SK-N-SH (cell line): ENCODE measurements around the gene WDR26. TPM values are rescaled to one million over a fixed set of nuclear protein-coding genes. Genes with fewer than 3 reads are reported as not detected.

ENCODE experiments used
- CTCF ChIA-PET: fragments of 300-600, 350-600 bp; formaldehyde crosslinking; extraction: SDS; loops from one replicate; lab custom pipeline; 2021; lab: Yijun Ruan, JAX
- POLR2A ChIA-PET: fragments of 350-600 bp; sonication (Branson Sonifier 250); formaldehyde crosslinking; extraction: SDS; loops from one replicate; lab custom pipeline; 2020; ENCODE audit warnings: antibody characterized with exemption, inconsistent platforms; lab: Yijun Ruan, JAX
- DNase-seq: peaks from one replicate; pipeline ENCODE4 v3.0.0; 2012
- H2AFZ ChIP-seq: fragments of 200-600 bp; sonication (generic); 2 replicates; pipeline ENCODE4 v1.8.1; 2016; ENCODE audit warnings: antibody characterized with exemption, mild to moderate bottlenecking, low read depth
- H3F3A ChIP-seq: fragments of 200-600 bp; sonication (generic); replicated peaks from 2 replicates; pipeline ENCODE3; 2016; ENCODE audit warnings: antibody characterized with exemption, mild to moderate bottlenecking; ENCODE audit not compliant: insufficient read depth
- H3K27ac ChIP-seq, 2 experiments: fragments of 200-500 bp in 1 of 2; fragments of 200-600 bp in 1 of 2; sonication (Bioruptor generic) in 1 of 2; sonication (generic), shearing (Covaris generic) in 1 of 2; 2 replicates each; pipeline versions ENCODE4 v1.5.1 to v1.6.1; 2014 to 2016; ENCODE audit warnings: low read depth in 2 of 2, inconsistent platforms in 1 of 2, low read length in 1 of 2, mild to moderate bottlenecking in 1 of 2, mixed read lengths in 1 of 2
- H3K27me3 ChIP-seq: fragments of 200-600 bp; sonication (generic), shearing (Covaris generic); 2 replicates; pipeline ENCODE4 v1.6.1; 2016; ENCODE audit warnings: mixed run types; ENCODE audit not compliant: insufficient read depth
- H3K36me3 ChIP-seq, 2 experiments: fragments of 200-500 bp in 1 of 2; fragments of 200-600 bp in 1 of 2; sonication (Bioruptor generic) in 1 of 2; sonication (generic) in 1 of 2; replicated peaks in 1 of 2; 2 replicates each; pipeline versions ENCODE3 to v1.5.1; 2014 to 2016; ENCODE audit warnings: low read length in 1 of 2, mild to moderate bottlenecking in 1 of 2; ENCODE audit not compliant: insufficient read depth in 2 of 2, control insufficient read depth in 1 of 2
- H3K4me1 ChIP-seq, 2 experiments: fragments of 200-500 bp in 1 of 2; fragments of 200-600 bp in 1 of 2; sonication (Bioruptor generic) in 1 of 2; sonication (generic), shearing (Covaris generic) in 1 of 2; 2 replicates each; pipeline versions ENCODE4 v1.5.1 to v1.6.1; 2014 to 2016; ENCODE audit warnings: low read depth in 1 of 2, low read length in 1 of 2, mixed run types in 1 of 2; ENCODE audit not compliant: insufficient read depth in 2 of 2, control insufficient read depth in 1 of 2
- H3K4me2 ChIP-seq: fragments of 200-600 bp; sonication (generic), shearing (Covaris generic); 2 replicates; pipeline ENCODE4 v1.6.1; 2017; ENCODE audit warnings: mixed run types
- H3K4me3 ChIP-seq, 2 experiments: fragments of 200-500 bp in 1 of 2; fragments of 200-600 bp in 1 of 2; sonication (Bioruptor generic) in 1 of 2; sonication (generic), shearing (Covaris generic) in 1 of 2; 2 replicates each; pipeline versions ENCODE4 v1.5.1 to v1.8.1; 2014 to 2016; ENCODE audit warnings: low read depth in 2 of 2, inconsistent platforms in 1 of 2, low read length in 1 of 2, mild to moderate bottlenecking in 1 of 2, mixed read lengths in 1 of 2, moderate library complexity in 1 of 2
- H3K79me2 ChIP-seq: fragments of 200-600 bp; sonication (generic); 2 replicates; pipeline ENCODE4 v1.8.1; 2017; ENCODE audit warnings: mild to moderate bottlenecking; ENCODE audit not compliant: insufficient read depth
- H3K9ac ChIP-seq: fragments of 200-600 bp; sonication (generic); 2 replicates; pipeline ENCODE4 v1.6.1; 2017; ENCODE audit warnings: mixed run types
- H3K9me2 ChIP-seq: fragments of 200-600 bp; sonication (generic); 2 replicates; pipeline ENCODE4 v1.6.1; 2017; ENCODE audit warnings: mixed run types
- H3K9me3 ChIP-seq: fragments of 200-600 bp; sonication (generic); 2 replicates; pipeline ENCODE4 v1.6.1; 2017; ENCODE audit warnings: mixed run types, mild to moderate bottlenecking, moderate library complexity
- H4K20me1 ChIP-seq: fragments of 200-600 bp; sonication (generic); 2 replicates; pipeline ENCODE4 v1.6.1; 2017; ENCODE audit warnings: mild to moderate bottlenecking, mixed run types; ENCODE audit not compliant: insufficient read depth
- CHD2 ChIP-seq: fragments of 150-350 bp; IDR thresholded peaks from 2 replicates; pipeline ENCODE4 v1.6.1; 2018; ENCODE audit warnings: low read length; ENCODE audit not compliant: partially characterized antibody
- ELF1 ChIP-seq: IDR thresholded peaks from 2 replicates; pipeline ENCODE4 v1.4.0; 2012
- EZH2phosphoT487 ChIP-seq: fragments of 200-600 bp; sonication (generic); IDR thresholded peaks from 2 replicates; pipeline ENCODE4 v1.6.1; 2017; ENCODE audit warnings: low read depth, mixed run types, mild to moderate bottlenecking, antibody characterized with exemption, moderate library complexity, borderline replicate concordance
- FOSL2 ChIP-seq: IDR thresholded peaks from 2 replicates; pipeline ENCODE4 v1.4.0; 2012; ENCODE audit warnings: low read depth, mild to moderate bottlenecking, moderate library complexity, borderline replicate concordance
- GABPA ChIP-seq: IDR thresholded peaks from 2 replicates; pipeline ENCODE4 v1.4.0; 2012; ENCODE audit warnings: low read depth, mild to moderate bottlenecking
- JUND ChIP-seq: IDR thresholded peaks from 2 replicates; pipeline ENCODE4 v1.4.0; 2012
- PBX3 ChIP-seq: IDR thresholded peaks from 2 replicates; pipeline ENCODE4; 2012
- RAD21 ChIP-seq: IDR thresholded peaks from 2 replicates; pipeline ENCODE4 v1.6.1; 2012; ENCODE audit warnings: mild to moderate bottlenecking, low read length
- RFX5 ChIP-seq: IDR thresholded peaks from 2 replicates; pipeline ENCODE4 v1.6.1; 2012; ENCODE audit warnings: mild to moderate bottlenecking, improper control_type of control experiment, low read length
- SIN3A ChIP-seq: IDR thresholded peaks from 2 replicates; pipeline ENCODE4 v1.6.1; 2012; ENCODE audit warnings: low read depth, mild to moderate bottlenecking, low read length, moderate library complexity, borderline replicate concordance
- SMC3 ChIP-seq: IDR thresholded peaks from 2 replicates; pipeline ENCODE4 v1.6.1; 2012; ENCODE audit warnings: low read depth, low read length, improper control_type of control experiment
- TEAD4 ChIP-seq: IDR thresholded peaks from 2 replicates; pipeline ENCODE4 v1.4.0; 2012; ENCODE audit warnings: mild to moderate bottlenecking, borderline replicate concordance; ENCODE audit not compliant: insufficient read depth
- USF1 ChIP-seq: IDR thresholded peaks from 2 replicates; pipeline ENCODE4 v1.4.0; 2012; ENCODE audit warnings: low read depth, borderline replicate concordance
- ZBTB33 ChIP-seq: IDR thresholded peaks from 2 replicates; pipeline ENCODE4 v1.4.0; 2012; ENCODE audit warnings: low read depth, borderline replicate concordance
- WGBS: methylation state at CpG from one replicate; pipeline ENCODE4 v1.1.6; 2017; ENCODE audit warnings: low lambda C conversion rate; 5-methylcytosine and 5-hydroxymethylcytosine counted together
- polyA plus RNA-seq, 3 experiments: library from polyadenylated mRNA; depleted of rRNA; stranded (reverse); fragments of >200 nt; gene quantifications; 2 replicates each; pipeline ENCODE4 v1.2.3, GENCODE V29; 2012

WDR26 gene
- polyA plus RNA-seq, 1 of the 3 experiments (the other 2 are of a cell fraction) = 21.2 TPM

- TF ChIP-seq ZBTB33 (no peak), PBX3 (no peak), JUND (no peak), USF1 (no peak), SIN3A (no peak), RFX5 (no peak)
Measured at GRCh38 chr1:224448453-224449017, 13.9 kb upstream of the WDR26 start (continued).

- Histone ChIP-seq H3K79me2 (no peaks in the 10 kb centered on the region), H3K36me3 (peaks cover 0 to 6% of the 10 kb centered on the region in 2 experiments), H2AFZ (no peak overlapping the region), H4K20me1 (no peaks in the 10 kb centered on the region), H3K4me1 (0 out of 4 replicates have a peak, but pooled peaks cover 0 to 7% of the 10 kb centered on the region in 2 experiments), H3K4me3 (no peak overlapping the region), H3K9me3 (no peaks in the 10 kb centered on the region), H3K27me3 (no peaks in the 10 kb centered on the region), H3F3A (no peaks in the 10 kb centered on the region), H3K4me2 (no peak overlapping the region), H3K9me2 (no peaks in the 10 kb centered on the region), H3K27ac (no peak overlapping the region), H3K9ac (no peak overlapping the region)
- no peak for TF ChIP-seq EZH2phosphoT487
- TF ChIP-seq PBX3 = no peak
- TF ChIP-seq SMC3 = no peak
- TF ChIP-seq GABPA = no peak
- no peak for TF ChIP-seq ELF1
- no peak for TF ChIP-seq RAD21
- TF ChIP-seq CHD2 = no peak
- no peak for TF ChIP-seq TEAD4
- no peak for TF ChIP-seq FOSL2
- ChIA-PET POLR2A (no interaction called here), CTCF (interaction anchor here (0.5 to 3.2 kb wide), 2 partner anchors 9 to 76 kb away, joined by 3 to 37 read pairs; no protein-coding TSS in a partner anchor)
- 100% methylated on average over 2 of the region's 3 CpGs for WGBS
- no peak for DNase-seq
Measured at GRCh38 chr1:224447971-224448370, 13.4 kb upstream of the WDR26 start.
